ENCODE results near the gene CABS1.

CABS1 gene

GRCh38 chr4:70382691-70383181 lies 48.0 kb downstream of the CABS1 start, which contains the start of gene SMR3B:
TSS of gene SMR3B (plus strand) at chr4:70383131. CDS start at chr4:70384511, 1,380 bp downstream.
- FAIRE-seq (no peak), DNase-seq (ENCODE audit: low spot score) (no peak)

Measured in RCC 7860 (cell line).